ENCODE results near the gene SYNGR4. TPM values are rescaled to one million over a fixed set of nuclear protein-coding genes. Genes with fewer than 3 reads are reported as not detected.

SYNGR4 gene
- total RNA-seq, 4 donors from 2014 or later = not detected

- no peak overlapping the region for H3K27ac ChIP-seq
Observed at GRCh38 chr19:48394331-48395169, 30.4 kb downstream of the SYNGR4 start.

GRCh38 chr19:48395170-48395455 is 30.9 kb downstream of the SYNGR4 start:
- H3K27ac ChIP-seq = no peak overlapping the region
- H3K36me3 ChIP-seq = no peaks in the 10 kb centered on the region
- peaks cover 22 to 62% (median 24%) of the 10 kb centered on the region in 3 donors for H3K4me1 ChIP-seq
- DNase-seq = no peak
- intact Hi-C loops (cut with DNase I) = no loop called here
- WGBS, 2 donors = 0 to 20% methylated on average over 5 of the region's 6 CpGs
- no peak overlapping the region for H3K4me3 ChIP-seq
- peaks cover 9 to 68% (median 30%) of the 10 kb centered on the region in 4 donors for H3K27me3 ChIP-seq
- H3K9me3 ChIP-seq = no peaks in the 10 kb centered on the region
- no peak for TF ChIP-seq POLR2A (IDR thresholded peaks at IDR 0.05)
- TF ChIP-seq CTCF (IDR thresholded peaks at IDR 0.05) = no peak

More at GRCh38 chr19:48394331-48395169, 30.4 kb downstream of the SYNGR4 start:
- TF ChIP-seq POLR2A (IDR thresholded peaks at IDR 0.05) (no peak), CTCF (IDR thresholded peaks at IDR 0.05) (no peak)
- intact Hi-C loops (cut with DNase I) = no loop called here
- H3K4me1 ChIP-seq = peaks cover 24 to 68% (median 29%) of the 10 kb centered on the region in 3 donors
- WGBS, 2 donors = 2 to 3% methylated on average over 17 to 18 of the region's 38 CpGs
- DNase-seq = no peak
- peaks cover 9 to 68% (median 30%) of the 10 kb centered on the region in 4 donors for H3K27me3 ChIP-seq
- no peaks in the 10 kb centered on the region for H3K9me3 ChIP-seq
- peak overlapping the region in 1 of 4 donors; percentile 32 for H3K4me3 ChIP-seq
- peaks cover 0 to 1% (median 0%) of the 10 kb centered on the region in 3 donors for H3K36me3 ChIP-seq

GRCh38 chr19:48395499-48395898 is 31.3 kb downstream of the SYNGR4 start:
- intact Hi-C loops (cut with DNase I) = no loop called here
- Histone ChIP-seq H3K36me3 (no peaks in the 10 kb centered on the region), H3K27ac (no peak overlapping the region), H3K4me3 (no peak overlapping the region), H3K4me1 (peaks cover 20 to 58% (median 21%) of the 10 kb centered on the region in 3 donors), H3K9me3 (no peaks in the 10 kb centered on the region), H3K27me3 (peaks cover 9 to 68% (median 30%) of the 10 kb centered on the region in 4 donors)
- TF ChIP-seq POLR2A (IDR thresholded peaks at IDR 0.05) (no peak), CTCF (IDR thresholded peaks at IDR 0.05) (no peak)
- no peak for DNase-seq
- 29 to 50% methylated on average over 5 to 6 of the region's 9 CpGs for WGBS, 2 donors

- no peaks in the 10 kb centered on the region for H3K9me3 ChIP-seq
- H3K4me1 ChIP-seq = peaks cover 20 to 57% (median 21%) of the 10 kb centered on the region in 3 donors
- H3K36me3 ChIP-seq = no peaks in the 10 kb centered on the region
- 48 to 57% methylated on average over 11 to 20 of the region's 24 CpGs for WGBS, 2 donors
- peaks cover 9 to 68% (median 30%) of the 10 kb centered on the region in 4 donors for H3K27me3 ChIP-seq
- no peak for TF ChIP-seq POLR2A (IDR thresholded peaks at IDR 0.05)
- H3K4me3 ChIP-seq = no peak overlapping the region
- no peak for DNase-seq
- no peak overlapping the region for H3K27ac ChIP-seq
- intact Hi-C loops (cut with DNase I) = no loop called here
Observed at GRCh38 chr19:48396016-48396823, 32.1 kb downstream of the SYNGR4 start.

GRCh38 chr19:48396824-48397176 is 32.6 kb downstream of the SYNGR4 start:
- peaks cover 9 to 68% (median 30%) of the 10 kb centered on the region in 4 donors for H3K27me3 ChIP-seq
- no peaks in the 10 kb centered on the region for H3K36me3 ChIP-seq
- no peak for DNase-seq
- no peak overlapping the region for H3K27ac ChIP-seq
- 40 to 100% methylated on average over 1 of the region's 2 CpGs for WGBS, 2 donors
- no peaks in the 10 kb centered on the region for H3K9me3 ChIP-seq
- H3K4me1 ChIP-seq = peaks cover 20 to 53% (median 21%) of the 10 kb centered on the region in 3 donors
- TF ChIP-seq POLR2A (IDR thresholded peaks at IDR 0.05) (no peak), CTCF (IDR thresholded peaks at IDR 0.05) (no peak)
- intact Hi-C loops (cut with DNase I) = no loop called here
- no peak overlapping the region for H3K4me3 ChIP-seq
